Psoas muscle (tissue), 8 donors: Measurements from ENCODE around the gene EAPP. TPM values are rescaled to one million over a fixed set of nuclear protein-coding genes. Genes with fewer than 3 reads are reported as not detected.

Experiments
- ATAC-seq, 4 donors: fragments of 200-7000 bp; cut with Tn5 transposase; one replicate each; pipeline ENCODE4 v1.9.1; 2020; ENCODE audit warnings: moderate library complexity in 3 of 4, mild to moderate bottlenecking in 2 of 4
- DNase-seq, 2 donors: peaks; one replicate each; pipeline ENCODE4 v3.0.0-alpha.2; 2020
- H3K27ac ChIP-seq: fragments of 200-600 bp; one replicate; pipeline ENCODE4 v1.8.0; 2022
- H3K27me3 ChIP-seq, 3 donors: fragments of 200-600 bp in 1 of 3; one replicate each; pipeline versions ENCODE4 v1.6.1 to v1.8.0; 2013 to 2022; ENCODE audit warnings: low read length in 2 of 3, mild to moderate bottlenecking in 2 of 3, moderate library complexity in 1 of 3; ENCODE audit not compliant: insufficient read depth in 3 of 3
- H3K36me3 ChIP-seq, 2 donors: fragments of 200-600 bp in 1 of 2; one replicate each; pipeline versions ENCODE4 v1.6.1 to v1.8.0; 2013 to 2022; ENCODE audit warnings: low read depth in 1 of 2, mild to moderate bottlenecking in 1 of 2, moderate library complexity in 1 of 2; ENCODE audit not compliant: insufficient read depth in 1 of 2
- H3K4me1 ChIP-seq: fragments of 200-600 bp; one replicate; pipeline ENCODE4 v1.8.0; 2022
- H3K4me3 ChIP-seq: fragments of 200-600 bp; one replicate; pipeline ENCODE4 v1.8.0; 2022; ENCODE audit warnings: mild to moderate bottlenecking
- H3K9me3 ChIP-seq: fragments of 200-600 bp; one replicate; pipeline ENCODE4 v1.8.0; 2022
- WGBS, 3 donors: extraction: QIAGEN DNeasy Blood & Tissue Kit; methylation state at CpG; one replicate each; pipeline versions ENCODE4 v1.1.6 to v1.1.7; 2013; 5-methylcytosine and 5-hydroxymethylcytosine counted together
- intact Hi-C, 2 donors: fragments of 100-400 bp; cut with DNase I; formaldehyde crosslinking; loops; one replicate each; pipeline versions ENCODE4 v1.11.0 to v1.14.2; 2022
- polyA plus RNA-seq, 3 donors: library from polyadenylated mRNA; stranded (reverse); fragments of 200-250 nt; gene quantifications; one replicate each; pipeline ENCODE4 v1.2.3, GENCODE V29; 2013
- total RNA-seq, 4 donors: library from RNA; stranded (reverse); fragmentation: NEBNext Ultra II Directional in 2 of 4; extraction: Animal tissue kit (Norgen Biotek cat#: 25700) in 2 of 4; gene quantifications; one replicate each; pipeline versions ENCODE4 v1.2.1 to v1.2.4, GENCODE V29; 2021 to 2023
- TF ChIP-seq, protein P1 (sequence below): fragments of 200-600 bp; IDR thresholded peaks from one replicate; pipeline ENCODE4 v1.8.0; 2022; ENCODE audit warnings: antibody characterized with exemption
- donor health status: healthy with polysubstance abuse.
- donor health status: DM: no; HTN: no; CAD: no; lungs with moderate emphysema.
- donor health status: Bipolar disorder and iron deficiency.
- donor health status: healthy.
- donor health status: DM: yes; HTN: yes; CAD: no.
- donor health status: DM: no; HTN: no; CAD: no.
- donor health status: DM: no; HTN: no; CAD: no.
- donor health status: DM: yes; HTN: yes; CAD: no.

EAPP gene
- total and polyA plus RNA-seq, 7 donors: 16.5 to 30.1 (median 22.9) TPM

DNA sequence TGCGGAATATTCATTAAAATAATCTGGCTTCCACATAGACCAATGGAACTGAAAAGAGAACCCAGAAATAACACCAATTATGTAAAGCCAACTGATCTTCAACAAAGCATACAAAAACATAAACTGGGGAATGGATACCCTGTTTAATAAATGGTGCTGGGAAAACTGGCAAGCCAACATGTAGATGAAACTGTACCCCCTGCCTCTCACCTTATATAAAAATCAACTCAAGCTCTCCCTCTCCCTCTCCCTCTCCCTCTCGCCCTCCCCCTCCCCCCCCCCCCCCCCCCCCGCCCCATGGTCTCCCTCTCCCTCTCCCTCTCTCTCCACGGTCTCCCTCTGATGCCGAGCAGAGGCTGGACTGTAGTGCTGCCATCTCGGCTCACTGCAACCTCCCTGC, 64.3 kb downstream of the EAPP start:
- intact Hi-C loops: no loop called here
- ATAC-seq (no peak), DNase-seq (no peak)
- Histone ChIP-seq H3K4me1 (no peaks in the 10 kb centered on the region), H3K27ac (no peak overlapping the region), H3K4me3 (no peak overlapping the region), H3K9me3 (no peaks in the 10 kb centered on the region), H3K27me3 (no peaks in the 10 kb centered on the region), H3K36me3 (no peaks in the 10 kb centered on the region)
- TF ChIP-seq, protein P1, sequence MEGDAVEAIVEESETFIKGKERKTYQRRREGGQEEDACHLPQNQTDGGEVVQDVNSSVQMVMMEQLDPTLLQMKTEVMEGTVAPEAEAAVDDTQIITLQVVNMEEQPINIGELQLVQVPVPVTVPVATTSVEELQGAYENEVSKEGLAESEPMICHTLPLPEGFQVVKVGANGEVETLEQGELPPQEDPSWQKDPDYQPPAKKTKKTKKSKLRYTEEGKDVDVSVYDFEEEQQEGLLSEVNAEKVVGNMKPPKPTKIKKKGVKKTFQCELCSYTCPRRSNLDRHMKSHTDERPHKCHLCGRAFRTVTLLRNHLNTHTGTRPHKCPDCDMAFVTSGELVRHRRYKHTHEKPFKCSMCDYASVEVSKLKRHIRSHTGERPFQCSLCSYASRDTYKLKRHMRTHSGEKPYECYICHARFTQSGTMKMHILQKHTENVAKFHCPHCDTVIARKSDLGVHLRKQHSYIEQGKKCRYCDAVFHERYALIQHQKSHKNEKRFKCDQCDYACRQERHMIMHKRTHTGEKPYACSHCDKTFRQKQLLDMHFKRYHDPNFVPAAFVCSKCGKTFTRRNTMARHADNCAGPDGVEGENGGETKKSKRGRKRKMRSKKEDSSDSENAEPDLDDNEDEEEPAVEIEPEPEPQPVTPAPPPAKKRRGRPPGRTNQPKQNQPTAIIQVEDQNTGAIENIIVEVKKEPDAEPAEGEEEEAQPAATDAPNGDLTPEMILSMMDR: no peak
- WGBS, 3 donors: 76 to 97% (median 90%) methylated on average over 1 to 5 of the region's 6 CpGs

DNA sequence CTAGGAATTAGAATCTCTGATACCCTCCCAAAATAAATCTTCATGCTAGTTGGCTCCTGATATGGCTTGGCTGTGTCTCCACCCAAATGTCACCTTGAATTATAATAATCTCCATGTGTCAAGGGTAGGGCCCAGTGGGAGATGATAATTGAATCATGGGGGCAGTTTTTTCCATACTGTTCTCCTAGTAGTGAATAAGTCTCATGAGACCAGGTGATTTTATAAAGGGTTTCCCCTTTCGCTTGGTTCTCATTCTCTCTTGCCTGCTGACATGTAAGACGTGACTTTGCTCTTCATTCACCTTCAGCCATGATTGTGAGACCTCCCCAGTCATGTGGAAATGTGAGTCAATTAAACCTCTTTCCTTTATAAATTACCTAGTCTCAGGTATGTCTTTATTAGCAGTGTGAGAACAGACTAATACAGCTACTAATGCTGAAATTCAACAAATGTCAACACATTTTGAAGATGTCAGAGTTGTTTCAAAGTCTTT, 65.3 kb downstream of the EAPP start:
- DNase-seq (no peak), ATAC-seq (no peak)
- Histone ChIP-seq H3K4me1 (no peaks in the 10 kb centered on the region), H3K27me3 (no peaks in the 10 kb centered on the region), H3K9me3 (no peaks in the 10 kb centered on the region), H3K36me3 (no peaks in the 10 kb centered on the region), H3K4me3 (no peak overlapping the region), H3K27ac (no peak overlapping the region)
- intact Hi-C loops: no loop called here
- TF ChIP-seq, protein P1: no peak
- WGBS, 3 donors: 81 to 89% (median 84%) methylated on average over 2 of the region's 2 CpGs

DNA sequence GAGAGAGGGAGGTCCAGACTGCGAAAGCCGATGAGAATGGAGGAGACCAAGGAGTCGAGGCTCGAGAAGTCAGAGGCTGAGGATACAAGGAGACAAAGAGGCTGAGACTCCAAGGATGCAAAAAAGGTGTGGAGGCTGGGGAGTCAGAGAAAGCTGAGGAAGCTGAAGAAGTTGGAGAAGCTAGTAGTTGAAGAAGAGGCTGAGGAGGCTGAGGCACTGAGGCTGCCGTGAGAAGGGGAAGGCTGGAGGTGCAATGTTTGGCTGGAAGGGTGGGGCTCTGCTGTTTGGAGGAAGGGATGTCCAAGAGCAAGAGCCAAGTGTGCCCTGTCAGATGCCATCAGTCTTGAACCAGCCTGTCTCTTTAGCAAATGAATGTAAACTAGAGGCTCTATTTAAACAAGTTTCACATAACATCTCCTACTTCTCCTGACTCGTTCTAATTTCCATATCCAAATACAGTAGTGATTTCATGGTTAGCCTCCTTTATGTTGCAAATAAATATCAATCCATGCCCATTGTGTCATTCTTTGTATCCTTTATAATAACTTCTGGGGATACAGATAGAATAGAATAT, 66.7 kb downstream of the EAPP start:
- DNase-seq: no peak
- Histone ChIP-seq H3K27ac (no peak overlapping the region), H3K9me3 (no peaks in the 10 kb centered on the region), H3K4me3 (no peak overlapping the region), H3K36me3 (no peaks in the 10 kb centered on the region), H3K27me3 (no peaks in the 10 kb centered on the region), H3K4me1 (no peaks in the 10 kb centered on the region)
- no peak for ATAC-seq
- intact Hi-C loops: no loop called here
- WGBS, 3 donors: 78 to 85% (median 84%) methylated on average over 6 of the region's 6 CpGs
- TF ChIP-seq, protein P1: no peak

DNA sequence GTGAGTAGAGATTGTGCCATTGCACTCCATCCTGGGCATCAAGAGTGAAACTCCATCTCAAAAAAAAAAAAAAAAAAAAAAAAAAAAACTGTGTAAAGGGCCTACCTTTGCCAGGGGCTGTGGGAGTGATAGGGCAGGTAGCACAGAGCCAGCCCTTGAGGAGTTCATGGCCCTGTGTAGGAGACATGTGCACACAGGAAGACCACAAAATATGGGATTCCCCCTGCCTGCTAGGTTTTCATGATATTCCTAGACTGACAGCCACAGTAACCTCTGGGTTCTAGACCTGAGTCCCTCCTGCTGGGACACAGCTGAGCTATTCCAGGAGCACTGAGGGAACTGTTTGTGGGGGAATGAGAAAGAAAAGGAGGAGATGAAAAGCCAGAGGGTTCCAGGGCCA, 69.2 kb downstream of the EAPP start:
- DNase-seq (no peak), ATAC-seq (no peak)
- Histone ChIP-seq H3K27me3 (no peaks in the 10 kb centered on the region), H3K27ac (no peak overlapping the region), H3K4me3 (no peak overlapping the region), H3K9me3 (no peaks in the 10 kb centered on the region), H3K36me3 (no peaks in the 10 kb centered on the region), H3K4me1 (peaks cover under 1% of the 10 kb centered on the region)
- TF ChIP-seq, protein P1: no peak
- intact Hi-C loops: no loop called here

DNA sequence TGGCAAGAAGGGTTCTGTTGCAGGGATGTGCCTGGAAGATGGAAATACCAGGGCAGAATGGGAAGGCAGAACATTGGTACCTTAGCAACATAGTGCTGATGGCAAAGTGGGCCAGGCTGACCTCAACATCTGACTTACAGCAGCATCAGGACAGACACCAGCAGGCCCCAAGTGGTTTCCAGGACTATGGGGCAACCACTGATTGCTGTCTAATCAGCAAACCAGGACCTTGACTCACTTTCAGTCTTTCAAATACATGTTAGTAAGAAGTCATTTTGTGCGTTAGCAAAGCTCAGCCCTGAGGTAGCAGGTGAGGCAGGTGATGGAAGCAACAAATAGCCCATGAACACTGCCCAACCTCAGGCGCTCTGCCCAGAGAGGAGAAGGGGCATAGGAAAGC, 72.8 kb downstream of the EAPP start:
- ATAC-seq: no peak
- peaks cover 3% of the 10 kb centered on the region for H3K4me1 ChIP-seq

More for the DNA sequence above, 72.8 kb downstream of the EAPP start:
- H3K4me3 ChIP-seq: no peak overlapping the region
- no peaks in the 10 kb centered on the region for H3K9me3 ChIP-seq
- TF ChIP-seq, protein P1: no peak
- intact Hi-C loops: no loop called here
- H3K27ac ChIP-seq: no peak overlapping the region
- H3K27me3 ChIP-seq: no peaks in the 10 kb centered on the region
- WGBS, 3 donors: 92 to 100% (median 98%) methylated on average over 2 of the region's 2 CpGs
- H3K36me3 ChIP-seq: no peaks in the 10 kb centered on the region
- no peak for DNase-seq
